Neural crest cell (in vitro differentiated cells): ENCODE data around the gene PACC1. TPM values are rescaled to one million over a fixed set of nuclear protein-coding genes. Genes with fewer than 3 reads are reported as not detected.
"Not testable (repeated sequence)": the region's sequence is repeated elsewhere in the genome, so short reads cannot be mapped to it uniquely, and the experiment has no call there.

Experiments used
- DNase-seq: peaks from one replicate; pipeline ENCODE4 v3.0.0; 2021; ENCODE audit warnings: low read depth, mixed read lengths, low spot score
- H3K27ac Mint-ChIP-seq: one replicate; pipeline ENCODE4 v1.8.0; 2021; ENCODE audit warnings: mild to moderate bottlenecking, mixed read lengths; ENCODE audit not compliant: unreplicated experiment
- H3K27me3 Mint-ChIP-seq: 2 replicates; pipeline ENCODE4 v1.8.0; 2021; ENCODE audit warnings: low read depth, mild to moderate bottlenecking, mixed read lengths
- H3K36me3 Mint-ChIP-seq: 2 replicates; pipeline ENCODE4 v1.8.0; 2021; ENCODE audit warnings: low read depth, mild to moderate bottlenecking, mixed read lengths
- H3K4me1 Mint-ChIP-seq: 2 replicates; pipeline ENCODE4 v1.8.0; 2021; ENCODE audit warnings: mixed read lengths
- H3K4me3 Mint-ChIP-seq: one replicate; pipeline ENCODE4 v1.8.0; 2021; ENCODE audit warnings: mild to moderate bottlenecking, mixed read lengths
- H3K9me3 Mint-ChIP-seq: 2 replicates; pipeline ENCODE4 v1.8.0; 2021; ENCODE audit warnings: mixed read lengths
- total RNA-seq: library from RNA; stranded (reverse); gene quantifications from 2 replicates; pipeline ENCODE4 v1.2.1, GENCODE V29; 2021
- TF ChIP-seq, protein P1 (sequence below): fragments of 200-600 bp; sonication (generic); conservative IDR thresholded peaks from 2 replicates; pipeline ENCODE4 v1.5.0; 2021; ENCODE audit warnings: antibody characterized with exemption, mild to moderate bottlenecking

The PACC1 gene
- total RNA-seq, 1 donor from 2014 or later = 28.3 TPM

GRCh38 chr1:212401838-212402582, 12.7 kb downstream of the PACC1 start:
- no peak for DNase-seq

DNA sequence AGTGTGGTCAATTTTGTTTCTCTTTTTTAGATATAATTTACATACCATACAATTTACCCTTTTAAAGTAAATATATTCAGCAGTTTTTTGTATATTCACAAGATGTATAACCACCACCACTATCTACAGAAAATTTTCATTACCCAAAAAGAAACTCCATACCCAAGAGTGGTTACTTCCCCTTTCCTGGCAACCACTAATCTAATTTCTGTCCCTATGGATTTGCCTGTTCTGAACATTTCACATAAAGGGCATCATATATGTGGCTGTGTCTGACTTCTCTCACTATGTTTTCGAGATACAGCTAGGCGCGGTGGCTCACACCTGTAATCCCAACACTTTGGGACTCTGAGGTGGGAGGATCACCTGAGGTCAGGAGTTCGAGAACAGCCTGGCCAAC, 13.6 kb downstream of the PACC1 start:
- DNase-seq = no peak
- no peaks in the 10 kb centered on the region for H3K27me3 Mint-ChIP-seq
- H3K4me1 Mint-ChIP-seq = no peaks in the 10 kb centered on the region
- H3K9me3 Mint-ChIP-seq = peaks cover 9% of the 10 kb centered on the region
- no peak overlapping the region for H3K4me3 Mint-ChIP-seq
- TF ChIP-seq, protein P1, sequence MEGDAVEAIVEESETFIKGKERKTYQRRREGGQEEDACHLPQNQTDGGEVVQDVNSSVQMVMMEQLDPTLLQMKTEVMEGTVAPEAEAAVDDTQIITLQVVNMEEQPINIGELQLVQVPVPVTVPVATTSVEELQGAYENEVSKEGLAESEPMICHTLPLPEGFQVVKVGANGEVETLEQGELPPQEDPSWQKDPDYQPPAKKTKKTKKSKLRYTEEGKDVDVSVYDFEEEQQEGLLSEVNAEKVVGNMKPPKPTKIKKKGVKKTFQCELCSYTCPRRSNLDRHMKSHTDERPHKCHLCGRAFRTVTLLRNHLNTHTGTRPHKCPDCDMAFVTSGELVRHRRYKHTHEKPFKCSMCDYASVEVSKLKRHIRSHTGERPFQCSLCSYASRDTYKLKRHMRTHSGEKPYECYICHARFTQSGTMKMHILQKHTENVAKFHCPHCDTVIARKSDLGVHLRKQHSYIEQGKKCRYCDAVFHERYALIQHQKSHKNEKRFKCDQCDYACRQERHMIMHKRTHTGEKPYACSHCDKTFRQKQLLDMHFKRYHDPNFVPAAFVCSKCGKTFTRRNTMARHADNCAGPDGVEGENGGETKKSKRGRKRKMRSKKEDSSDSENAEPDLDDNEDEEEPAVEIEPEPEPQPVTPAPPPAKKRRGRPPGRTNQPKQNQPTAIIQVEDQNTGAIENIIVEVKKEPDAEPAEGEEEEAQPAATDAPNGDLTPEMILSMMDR = no peak
- no peak overlapping the region for H3K27ac Mint-ChIP-seq
- H3K36me3 Mint-ChIP-seq = peaks cover 57% of the 10 kb centered on the region

More at GRCh38 chr1:212401838-212402582, 12.7 kb downstream of the PACC1 start:
- peaks cover 50% of the 10 kb centered on the region for H3K36me3 Mint-ChIP-seq
- H3K27me3 Mint-ChIP-seq = no peaks in the 10 kb centered on the region
- H3K27ac Mint-ChIP-seq = no peak overlapping the region
- H3K4me3 Mint-ChIP-seq = no peak overlapping the region
- no peaks in the 10 kb centered on the region for H3K4me1 Mint-ChIP-seq
- H3K9me3 Mint-ChIP-seq = peaks cover 4% of the 10 kb centered on the region
- TF ChIP-seq, protein P1 = no peak

GRCh38 chr1:212397171-212397570, 17.5 kb downstream of the PACC1 start:
- TF ChIP-seq, protein P1 = no peak
- peaks cover 54% of the 10 kb centered on the region for H3K36me3 Mint-ChIP-seq
- H3K9me3 Mint-ChIP-seq = peaks cover 11% of the 10 kb centered on the region
- H3K27me3 Mint-ChIP-seq = no peaks in the 10 kb centered on the region
- no peak overlapping the region for H3K4me3 Mint-ChIP-seq
- no peak overlapping the region for H3K27ac Mint-ChIP-seq
- H3K4me1 Mint-ChIP-seq = no peaks in the 10 kb centered on the region
- no peak for DNase-seq

DNA sequence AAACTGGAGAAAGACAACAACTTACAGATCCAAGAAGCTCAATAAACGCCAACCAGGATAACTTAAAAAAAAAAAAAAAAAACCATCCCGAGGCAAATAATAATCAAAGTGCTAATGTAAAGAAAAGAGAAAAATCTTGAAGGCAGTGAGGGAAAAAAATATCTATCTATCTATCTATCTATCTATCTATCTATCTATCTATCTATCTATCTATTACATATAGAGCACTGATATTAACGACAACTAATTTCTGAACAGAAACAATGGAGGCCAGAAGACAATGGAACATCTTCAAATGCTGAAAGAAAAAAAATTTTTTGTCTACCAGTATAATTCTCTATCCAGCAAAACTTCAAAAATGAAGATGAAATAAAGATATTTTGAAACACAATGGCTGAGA, 18.0 kb downstream of the PACC1 start:
- Mint-ChIP-seq H3K27ac (no peak overlapping the region), H3K9me3 (peaks cover 12% of the 10 kb centered on the region), H3K4me1 (no peaks in the 10 kb centered on the region), H3K27me3 (no peaks in the 10 kb centered on the region), H3K4me3 (no peak overlapping the region), H3K36me3 (peaks cover 57% of the 10 kb centered on the region)
- TF ChIP-seq, protein P1 = no peak
- no peak for DNase-seq

GRCh38 chr1:212395678-212396437, 18.8 kb downstream of the PACC1 start:
- H3K9me3 Mint-ChIP-seq = peaks cover 14% of the 10 kb centered on the region
- H3K36me3 Mint-ChIP-seq = peaks cover 65% of the 10 kb centered on the region
- not testable (repeated sequence) for H3K4me1 Mint-ChIP-seq, H3K27me3 Mint-ChIP-seq, DNase-seq, H3K27ac Mint-ChIP-seq, H3K4me3 Mint-ChIP-seq
